Mesothelial cell of epicardium (in vitro differentiated cells): ENCODE measurements around the gene PKP1. TPM values are rescaled to one million over a fixed set of nuclear protein-coding genes. Genes with fewer than 3 reads are reported as not detected.

Source experiments
- DNase-seq, 2 experiments: peaks; one replicate each; pipeline ENCODE4 v3.0.0; 2021; ENCODE audit warnings: low spot score in 2 of 2; ENCODE audit not compliant: unreplicated experiment in 2 of 2
- H3K27ac Mint-ChIP-seq: 2 replicates; pipeline ENCODE4 v1.8.0; 2021; ENCODE audit warnings: mixed read lengths
- H3K27me3 Mint-ChIP-seq: 2 replicates; pipeline ENCODE4 v1.8.0; 2021; ENCODE audit warnings: low read depth, mixed read lengths
- H3K36me3 Mint-ChIP-seq: 2 replicates; pipeline ENCODE4 v1.8.0; 2021; ENCODE audit warnings: mixed read lengths
- H3K4me1 Mint-ChIP-seq: 2 replicates; pipeline ENCODE4 v1.8.0; 2021; ENCODE audit warnings: mixed read lengths
- H3K4me3 Mint-ChIP-seq: 2 replicates; pipeline ENCODE4 v1.8.0; 2021; ENCODE audit warnings: mild to moderate bottlenecking, moderate library complexity, mixed read lengths
- H3K9me3 Mint-ChIP-seq: 2 replicates; pipeline ENCODE4 v1.8.0; 2021; ENCODE audit warnings: mixed read lengths
- total RNA-seq: library from RNA; stranded (reverse); gene quantifications from 3 replicates; pipeline ENCODE4 v1.2.1, GENCODE V29; 2021
- TF ChIP-seq, protein P1 (sequence below): fragments of 200-600 bp; sonication (generic); IDR thresholded peaks from one replicate; pipeline ENCODE4 v1.5.0; 2021; ENCODE audit warnings: antibody characterized with exemption; ENCODE audit not compliant: unreplicated experiment

The PKP1 gene
- total RNA-seq, 1 donor from 2014 or later: 0.54 TPM

- Mint-ChIP-seq H3K27ac (no peak overlapping the region), H3K36me3 (no peaks in the 10 kb centered on the region), H3K27me3 (peaks cover 3% of the 10 kb centered on the region)
Measured at GRCh38 chr1:201350361-201350725, 67.0 kb downstream of the PKP1 start.

DNA sequence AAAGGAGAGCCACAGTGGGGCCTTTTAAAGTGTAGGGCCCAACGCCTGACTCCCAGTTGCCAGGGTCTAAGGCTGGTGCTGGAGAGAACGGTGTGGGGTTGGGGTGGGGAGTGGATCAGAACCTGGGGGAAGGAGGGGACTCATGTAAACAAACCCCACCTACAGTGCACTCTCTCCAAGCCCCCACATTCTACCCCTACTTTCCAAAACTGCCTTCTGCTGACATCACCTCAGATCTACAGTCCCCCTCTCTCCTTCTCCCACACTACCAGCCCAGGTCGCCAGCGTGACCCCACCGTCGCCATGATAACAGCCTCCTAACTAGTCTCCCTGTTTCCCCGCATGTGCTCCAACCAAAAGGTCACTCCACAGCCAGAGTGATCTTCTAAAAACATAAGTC is 67.6 kb downstream of the PKP1 start:
- DNase-seq: no peak

More at GRCh38 chr1:201350361-201350725, 67.0 kb downstream of the PKP1 start:
- Mint-ChIP-seq H3K4me3 (no peak overlapping the region), H3K4me1 (peaks cover 11% of the 10 kb centered on the region), H3K9me3 (no peaks in the 10 kb centered on the region)
- TF ChIP-seq, protein P1, sequence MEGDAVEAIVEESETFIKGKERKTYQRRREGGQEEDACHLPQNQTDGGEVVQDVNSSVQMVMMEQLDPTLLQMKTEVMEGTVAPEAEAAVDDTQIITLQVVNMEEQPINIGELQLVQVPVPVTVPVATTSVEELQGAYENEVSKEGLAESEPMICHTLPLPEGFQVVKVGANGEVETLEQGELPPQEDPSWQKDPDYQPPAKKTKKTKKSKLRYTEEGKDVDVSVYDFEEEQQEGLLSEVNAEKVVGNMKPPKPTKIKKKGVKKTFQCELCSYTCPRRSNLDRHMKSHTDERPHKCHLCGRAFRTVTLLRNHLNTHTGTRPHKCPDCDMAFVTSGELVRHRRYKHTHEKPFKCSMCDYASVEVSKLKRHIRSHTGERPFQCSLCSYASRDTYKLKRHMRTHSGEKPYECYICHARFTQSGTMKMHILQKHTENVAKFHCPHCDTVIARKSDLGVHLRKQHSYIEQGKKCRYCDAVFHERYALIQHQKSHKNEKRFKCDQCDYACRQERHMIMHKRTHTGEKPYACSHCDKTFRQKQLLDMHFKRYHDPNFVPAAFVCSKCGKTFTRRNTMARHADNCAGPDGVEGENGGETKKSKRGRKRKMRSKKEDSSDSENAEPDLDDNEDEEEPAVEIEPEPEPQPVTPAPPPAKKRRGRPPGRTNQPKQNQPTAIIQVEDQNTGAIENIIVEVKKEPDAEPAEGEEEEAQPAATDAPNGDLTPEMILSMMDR: no peak
- no peak for DNase-seq

GRCh38 chr1:201351617-201352016 is 68.3 kb downstream of the PKP1 start:
- TF ChIP-seq, protein P1: no peak
- H3K9me3 Mint-ChIP-seq: no peaks in the 10 kb centered on the region
- no peak overlapping the region for H3K27ac Mint-ChIP-seq
- H3K27me3 Mint-ChIP-seq: peaks cover 3% of the 10 kb centered on the region
- no peak for DNase-seq
- H3K36me3 Mint-ChIP-seq: no peaks in the 10 kb centered on the region
- peaks cover 9% of the 10 kb centered on the region for H3K4me1 Mint-ChIP-seq
- no peak overlapping the region for H3K4me3 Mint-ChIP-seq

More for the DNA sequence above, 67.6 kb downstream of the PKP1 start:
- Mint-ChIP-seq H3K27ac (no peak overlapping the region), H3K4me3 (no peak overlapping the region), H3K9me3 (no peaks in the 10 kb centered on the region), H3K4me1 (peaks cover 11% of the 10 kb centered on the region), H3K36me3 (no peaks in the 10 kb centered on the region), H3K27me3 (peaks cover 3% of the 10 kb centered on the region)
- TF ChIP-seq, protein P1: no peak

GRCh38 chr1:201353186-201353940 is 70.1 kb downstream of the PKP1 start:
- TF ChIP-seq, protein P1: no peak
- Mint-ChIP-seq H3K27ac (peak overlapping the region; percentile 90), H3K4me3 (no peak overlapping the region), H3K36me3 (no peaks in the 10 kb centered on the region), H3K27me3 (no peaks in the 10 kb centered on the region), H3K4me1 (peaks cover 8% of the 10 kb centered on the region), H3K9me3 (no peaks in the 10 kb centered on the region)
- no peak for DNase-seq

DNA sequence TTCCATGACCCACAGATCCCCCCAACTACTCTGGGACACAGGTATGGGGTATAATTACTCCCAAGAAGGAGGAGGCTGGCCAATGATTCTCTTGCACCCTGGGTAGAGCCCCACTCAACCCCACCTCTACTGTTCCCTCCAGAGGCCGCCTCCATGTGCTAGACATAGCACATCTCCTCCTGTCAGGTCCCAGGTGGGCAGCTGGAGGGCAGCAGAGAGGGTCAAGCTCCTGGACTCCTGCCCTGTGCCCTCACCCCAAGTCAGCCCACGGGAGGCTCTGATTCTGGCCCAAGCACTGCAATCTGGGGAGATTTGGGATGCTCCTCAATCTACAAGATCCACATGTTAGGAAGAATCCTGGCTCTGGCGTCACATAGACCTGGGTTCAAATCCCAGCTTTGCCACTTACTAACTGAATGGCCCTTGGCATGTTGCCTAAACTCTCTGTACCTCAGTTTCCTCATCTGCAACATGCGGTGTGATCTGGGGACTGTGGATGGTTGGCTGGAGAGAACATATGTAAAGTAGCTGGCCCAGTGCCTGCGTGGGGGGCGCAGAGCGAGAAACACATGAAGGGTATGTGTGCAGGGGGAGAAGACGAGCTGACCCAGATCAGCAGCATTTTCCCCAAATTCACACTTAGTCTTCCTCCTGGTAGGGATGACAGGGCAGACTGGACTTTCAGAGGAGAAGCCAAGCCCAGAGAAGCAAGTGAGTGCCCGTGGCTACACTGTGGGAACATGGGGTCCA is 71.0 kb downstream of the PKP1 start:
- Mint-ChIP-seq H3K9me3 (no peaks in the 10 kb centered on the region), H3K27ac (no peak overlapping the region), H3K4me1 (peaks cover 14% of the 10 kb centered on the region), H3K27me3 (no peaks in the 10 kb centered on the region), H3K4me3 (no peak overlapping the region), H3K36me3 (no peaks in the 10 kb centered on the region)
- TF ChIP-seq, protein P1: no peak
- DNase-seq: no peak
